H1 (cell line): ENCODE measurements around the gene C12orf76.
"Not testable (repeated sequence)": the region's sequence is repeated elsewhere in the genome, so short reads cannot be mapped to it uniquely, and the experiment has no call there.

Experiments used
- CREB1 ChIP-seq: IDR thresholded peaks from 2 replicates; pipeline ENCODE4 v1.6.1; 2012; ENCODE audit warnings: inconsistent platforms
- CTCF ChIP-seq, 3 experiments: IDR thresholded peaks; 1 replicate in 2 of 3; 2 replicates in 1 of 3; pipeline versions ENCODE4 v1.5.1 to v1.6.1; 2011; ENCODE audit warnings: low read length in 3 of 3, mild to moderate bottlenecking in 3 of 3, inconsistent platforms in 2 of 3, low read depth in 1 of 3, moderate library complexity in 1 of 3; ENCODE audit not compliant: insufficient read depth in 1 of 3; ENCODE audit errors: control extremely low read depth in 1 of 3
- EZH2 ChIP-seq: fragments of 200-600 bp; sonication (generic); IDR thresholded peaks from 2 replicates; pipeline ENCODE4 v1.7.1; 2012; ENCODE audit warnings: low read depth, mild to moderate bottlenecking, moderate library complexity, low read length, inconsistent platforms; ENCODE audit not compliant: severe bottlenecking
- POLR2A ChIP-seq, 2 experiments: IDR thresholded peaks; 1 replicate in 1 of 2; 2 replicates in 1 of 2; pipeline ENCODE4 v1.6.1; 2011; ENCODE audit warnings: low read depth in 2 of 2, low read length in 2 of 2, mild to moderate bottlenecking in 2 of 2; ENCODE audit errors: control extremely low read depth in 1 of 2
- TAF7 ChIP-seq: optimal IDR thresholded peaks from 2 replicates; pipeline ENCODE3; 2011; ENCODE audit warnings: low read depth, mild to moderate bottlenecking, inconsistent platforms, low read length, moderate library complexity, borderline replicate concordance
- TBP ChIP-seq: IDR thresholded peaks from 2 replicates; pipeline ENCODE4 v1.6.1; 2011; ENCODE audit warnings: low read depth, low read length, improper control_type of control experiment
- YY1 ChIP-seq: IDR thresholded peaks from 2 replicates; pipeline ENCODE4 v1.6.1; 2011; ENCODE audit warnings: low read depth, mild to moderate bottlenecking, low read length

- TF ChIP-seq CTCF (IDR thresholded peaks at IDR 0.05; ENCODE audit: control extremely low read depth in 1 of 3, insufficient read depth in 1 of 3, low read depth in 1 of 3, low read length in 3 of 3); TAF7; YY1; POLR2A (IDR thresholded peaks at IDR 0.05; ENCODE audit: control extremely low read depth in 1 of 2, low read depth in 2 of 2, low read length in 2 of 2); EZH2; TBP; CREB1: not testable (repeated sequence)
Observed at GRCh38 chr12:110056643-110057042, 8.3 kb upstream of the C12orf76 start.
